HG02938 (cell line): ENCODE data around the gene TMEM26.
"Not testable (repeated sequence)": the region's sequence is repeated elsewhere in the genome, so short reads cannot be mapped to it uniquely, and the experiment has no call there.

Source experiments
- ATAC-seq: cut with Tn5 transposase; IDR thresholded peaks from one replicate; pipeline ENCODE4 v1.9.1; 2021; ENCODE audit warnings: mild to moderate bottlenecking, moderate library complexity; ENCODE audit not compliant: unreplicated experiment

TMEM26 gene

GRCh38 chr10:61400524-61400923 is 52.7 kb downstream of the TMEM26 start:
- no peak for ATAC-seq

DNA sequence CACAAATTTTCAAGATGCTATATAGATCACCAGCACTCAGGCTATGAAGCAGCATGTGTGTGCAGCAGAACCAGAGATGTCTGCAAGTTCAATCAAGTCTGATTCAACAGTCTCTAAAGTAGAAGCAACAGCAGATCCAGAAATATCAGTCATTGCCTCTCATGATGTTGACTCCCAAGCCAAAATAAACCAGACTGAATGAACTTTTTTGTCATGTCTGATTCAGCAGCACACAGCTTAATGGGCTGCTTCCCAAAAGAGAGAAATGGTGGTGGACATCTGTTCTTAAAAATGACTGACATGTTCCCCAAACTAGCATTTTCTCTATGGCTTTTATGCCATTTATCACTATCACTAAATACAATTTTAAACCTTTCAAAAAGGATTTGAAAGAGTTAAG is 53.8 kb downstream of the TMEM26 start:
- ATAC-seq = no peak

GRCh38 chr10:61398366-61399129 is 54.6 kb downstream of the TMEM26 start:
- no peak for ATAC-seq

- ATAC-seq = no peak
Measured at GRCh38 chr10:61397175-61397986, 55.8 kb downstream of the TMEM26 start.

DNA sequence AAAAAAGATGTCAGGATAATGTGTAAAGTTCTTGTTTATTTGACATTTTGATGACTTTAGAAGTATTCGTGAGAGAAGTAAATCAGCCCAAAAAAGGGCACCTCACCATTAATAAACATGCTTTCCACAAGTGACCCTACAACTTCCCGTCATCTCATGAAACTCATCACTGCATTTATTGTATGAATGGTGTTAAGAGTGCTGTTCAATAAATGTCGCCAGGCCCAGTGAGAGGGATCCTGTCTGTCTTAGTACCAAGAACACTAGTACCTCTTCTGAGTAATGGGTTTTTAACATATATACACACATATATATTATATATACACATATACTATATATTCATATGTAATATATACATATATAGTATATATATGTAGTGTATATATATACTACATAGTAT is 61.9 kb downstream of the TMEM26 start:
- peak; percentile 40 for ATAC-seq

DNA sequence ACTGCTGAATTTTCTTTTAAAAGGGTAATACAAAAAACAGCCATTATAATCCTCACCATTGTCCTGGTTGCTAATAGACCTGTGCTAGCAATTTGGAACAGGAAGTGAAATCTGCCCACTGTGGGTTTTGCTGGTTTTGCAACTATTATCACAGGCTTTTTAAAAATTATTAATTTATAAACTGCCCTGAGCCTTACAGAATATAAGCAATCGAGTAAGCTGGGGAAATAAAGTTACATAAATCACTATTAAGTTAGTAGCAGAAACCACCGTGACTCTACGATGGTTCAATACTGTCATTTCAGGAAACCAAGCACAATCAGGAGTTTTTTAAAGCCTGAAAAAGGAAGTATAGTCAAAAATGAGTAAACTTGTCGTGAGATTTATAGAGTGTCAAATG is 62.3 kb downstream of the TMEM26 start:
- peak; percentile 89 for ATAC-seq

DNA sequence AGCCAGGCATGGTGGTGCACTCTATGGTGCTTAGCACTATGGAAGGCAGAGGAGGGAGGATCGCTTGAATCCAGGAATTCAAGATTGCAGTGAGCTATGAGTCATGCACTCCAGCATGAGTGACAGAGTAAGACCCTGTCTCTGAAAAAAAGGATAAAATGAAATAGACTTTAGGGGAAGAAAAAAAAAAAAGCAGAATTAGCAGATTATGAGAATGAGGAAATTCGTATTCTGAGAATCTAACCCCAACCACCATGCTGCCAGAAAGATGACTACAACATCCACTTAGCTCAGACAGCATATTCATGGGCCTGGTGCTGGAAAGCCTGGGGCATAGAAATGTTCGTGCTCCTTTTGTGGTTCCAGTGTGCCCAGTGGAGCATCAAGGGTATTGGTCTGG is 63.3 kb downstream of the TMEM26 start:
- no peak for ATAC-seq

DNA sequence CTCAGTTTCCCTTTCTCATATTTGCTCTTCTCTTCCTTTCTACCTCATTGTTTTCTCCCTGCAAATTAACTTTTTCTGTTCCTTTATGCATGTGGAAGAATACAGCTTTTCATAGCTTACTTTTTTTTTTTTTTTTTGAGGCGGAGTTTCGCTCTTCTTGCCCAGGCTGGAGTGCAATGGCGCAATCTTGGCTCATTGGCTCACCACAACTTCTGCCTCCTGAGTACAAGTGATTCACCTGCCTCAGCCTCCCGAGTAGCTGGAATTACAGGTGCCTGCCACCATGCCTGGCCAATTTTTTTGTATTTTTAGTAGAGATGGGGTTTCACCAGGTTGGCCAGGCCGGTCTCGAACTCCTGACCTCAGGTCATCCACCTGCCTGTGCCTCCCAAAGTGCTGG is 64.2 kb downstream of the TMEM26 start:
- not testable (repeated sequence) for ATAC-seq

DNA sequence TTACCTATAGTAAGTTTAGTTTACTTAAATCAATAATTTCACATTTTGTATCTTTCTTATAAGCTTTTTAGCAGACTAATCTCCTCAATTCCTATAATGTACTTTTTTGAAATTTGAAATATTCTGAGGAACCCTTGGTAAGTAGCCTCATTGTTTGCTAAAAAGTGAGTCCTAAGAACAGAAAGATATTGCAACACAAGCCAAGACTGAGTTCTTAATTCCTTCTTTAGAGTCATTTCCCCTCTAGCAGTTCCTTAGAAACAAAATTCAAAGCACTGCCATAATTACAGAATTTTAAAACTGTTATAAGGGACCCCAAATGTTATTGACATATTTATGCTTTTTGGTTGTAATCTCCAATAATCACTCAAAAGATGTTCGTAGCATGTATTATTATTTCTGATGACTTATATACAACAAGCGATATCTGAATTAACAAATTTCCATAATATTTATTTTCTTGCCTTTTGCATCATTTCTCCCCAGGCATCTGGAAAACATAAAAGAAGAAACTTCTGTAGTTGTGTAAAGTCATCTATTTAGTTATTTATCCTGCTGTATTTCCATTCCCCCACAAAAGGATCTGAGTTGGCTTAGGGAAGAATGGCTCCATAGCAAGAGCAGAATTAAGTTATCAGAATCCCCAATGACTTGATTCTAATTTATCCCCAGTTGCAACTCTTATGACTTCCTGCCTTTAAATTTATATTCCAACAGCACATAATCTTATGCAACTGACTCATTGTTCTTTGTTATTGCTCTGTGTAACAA is 67.8 kb downstream of the TMEM26 start:
- ATAC-seq = no peak

DNA sequence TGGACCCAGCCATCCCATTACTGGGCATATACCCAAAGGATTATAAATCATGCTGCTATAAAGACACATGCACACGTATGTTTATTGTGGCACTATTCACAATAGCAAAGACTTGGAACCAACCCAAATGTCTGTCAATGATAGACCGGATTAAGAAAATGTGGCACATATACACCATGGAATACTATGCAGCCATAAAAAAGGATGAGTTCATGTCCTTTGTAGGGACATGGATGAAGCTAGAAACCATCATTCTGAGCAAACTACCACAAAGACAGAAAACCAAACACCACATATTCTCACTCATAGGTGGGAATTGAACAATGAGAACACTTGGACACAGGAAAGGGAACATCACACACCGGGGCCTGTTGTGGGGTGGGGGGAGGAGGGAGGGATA is 72.0 kb downstream of the TMEM26 start:
- not testable (repeated sequence) for ATAC-seq

DNA sequence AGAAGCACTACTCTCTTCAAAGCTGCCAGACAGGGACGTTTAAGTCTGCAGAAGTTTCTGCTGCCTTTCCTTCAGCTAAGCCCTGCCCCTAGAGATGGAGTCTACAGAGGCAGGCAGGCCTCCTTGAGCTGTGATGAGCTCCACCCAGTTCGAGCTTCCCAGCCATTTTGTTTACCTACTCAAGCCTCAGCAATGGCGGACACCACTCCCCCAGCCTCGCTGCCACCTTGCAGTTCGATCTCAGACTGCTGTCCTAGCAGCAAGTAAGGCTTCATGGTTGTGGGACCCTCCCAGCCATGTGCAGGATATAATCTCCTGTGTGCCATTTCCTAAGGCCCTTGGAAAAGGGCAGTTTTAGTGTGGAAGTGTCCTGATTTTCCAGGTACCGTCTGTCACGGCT is 74.3 kb downstream of the TMEM26 start:
- ATAC-seq = no peak

DNA sequence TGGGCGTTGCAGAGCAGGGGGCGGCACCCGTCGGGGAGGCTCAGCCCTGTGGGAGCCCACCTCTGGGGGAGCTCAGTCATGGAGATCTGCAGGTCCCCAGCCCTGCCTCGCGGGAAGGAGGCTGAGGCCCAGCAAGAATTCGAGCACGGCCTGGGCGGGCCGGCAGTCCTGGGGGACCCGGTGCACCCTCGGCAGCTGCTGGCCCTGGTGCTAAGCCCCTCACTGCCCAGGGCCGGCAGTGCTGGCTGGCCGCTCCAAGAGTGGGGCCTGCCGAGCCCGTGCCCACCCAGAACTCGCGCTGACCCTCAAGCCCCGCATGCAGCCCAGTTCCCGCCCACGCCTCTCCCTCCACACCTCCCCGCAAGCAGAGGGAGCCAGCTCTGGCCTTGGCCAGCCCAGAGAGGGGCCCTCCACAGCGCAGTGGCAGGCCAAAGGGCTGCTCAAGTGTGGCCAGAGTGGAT is 76.2 kb downstream of the TMEM26 start:
- no peak for ATAC-seq

GRCh38 chr10:61376377-61376776 is 76.8 kb downstream of the TMEM26 start:
- no peak for ATAC-seq

- ATAC-seq = no peak
Measured at GRCh38 chr10:61366365-61366764, 86.8 kb downstream of the TMEM26 start.

- no peak for ATAC-seq
Measured at GRCh38 chr10:61364619-61365018, 88.6 kb downstream of the TMEM26 start.

GRCh38 chr10:61363006-61363405 is 90.2 kb downstream of the TMEM26 start:
- ATAC-seq = no peak

GRCh38 chr10:61359452-61359851 is 93.7 kb downstream of the TMEM26 start:
- no peak for ATAC-seq

- no peak for ATAC-seq
Measured at GRCh38 chr10:61357687-61358086, 95.5 kb downstream of the TMEM26 start.
